GM18526 (cell line): ENCODE measurements around the gene ALKBH7.

Experiments used
- POLR2A ChIP-seq: IDR thresholded peaks from 3 replicates; pipeline ENCODE4 v1.6.1; 2011; ENCODE audit not compliant: insufficient read length; ENCODE audit errors: extremely low read depth

Gene ALKBH7

GRCh38 chr19:6362027-6362350 lies 10.6 kb upstream of the ALKBH7 start:
- TF ChIP-seq POLR2A, result no peak

GRCh38 chr19:6362351-6362801 lies 10.2 kb upstream of the ALKBH7 start:
- TF ChIP-seq POLR2A, result no peak

- no peak for TF ChIP-seq POLR2A
Observed at GRCh38 chr19:6364353-6364752, 8.2 kb upstream of the ALKBH7 start.

- TF ChIP-seq POLR2A, result peak; percentile 38
Observed at GRCh38 chr19:6373096-6373812, 660 bp downstream of the ALKBH7 start.

- TF ChIP-seq POLR2A, result no peak
Observed at GRCh38 chr19:6373813-6374108, 1.2 kb downstream of the ALKBH7 start.

- no peak for TF ChIP-seq POLR2A
Observed at GRCh38 chr19:6374161-6374709, 1.6 kb downstream of the ALKBH7 start.

GRCh38 chr19:6374711-6375410 lies 2.3 kb downstream of the ALKBH7 start:
- no peak for TF ChIP-seq POLR2A

GRCh38 chr19:6375411-6376010 lies 2.9 kb downstream of the ALKBH7 start, which contains the start of gene PSPN:
PSPN (minus strand) TSS chr19:6375933; CDS start chr19:6375849, 84 bp downstream.
- TF ChIP-seq POLR2A, result no peak

GRCh38 chr19:6376512-6377190 lies 4.1 kb downstream of the ALKBH7 start:
- no peak for TF ChIP-seq POLR2A

GRCh38 chr19:6378041-6378440 lies 5.4 kb downstream of the ALKBH7 start:
- no peak for TF ChIP-seq POLR2A

- TF ChIP-seq POLR2A, result no peak
Observed at GRCh38 chr19:6378486-6378885, 5.9 kb downstream of the ALKBH7 start.

- TF ChIP-seq POLR2A, result no peak
Observed at GRCh38 chr19:6379744-6380143, 7.2 kb downstream of the ALKBH7 start.

- no peak for TF ChIP-seq POLR2A
Observed at GRCh38 chr19:6381030-6381750, 8.6 kb downstream of the ALKBH7 start.

GRCh38 chr19:6383188-6383587 lies 10.6 kb downstream of the ALKBH7 start:
- no peak for TF ChIP-seq POLR2A

GRCh38 chr19:6384381-6384780 lies 11.8 kb downstream of the ALKBH7 start:
- TF ChIP-seq POLR2A, result no peak
